ENCODE data around the gene CLCN7. TPM values are rescaled to one million over a fixed set of nuclear protein-coding genes. Genes with fewer than 3 reads are reported as not detected.

The CLCN7 gene
- polyA plus RNA-seq, 6 donors from 2014 or later: 48.6 to 92.2 (median 61.4) TPM

DNA sequence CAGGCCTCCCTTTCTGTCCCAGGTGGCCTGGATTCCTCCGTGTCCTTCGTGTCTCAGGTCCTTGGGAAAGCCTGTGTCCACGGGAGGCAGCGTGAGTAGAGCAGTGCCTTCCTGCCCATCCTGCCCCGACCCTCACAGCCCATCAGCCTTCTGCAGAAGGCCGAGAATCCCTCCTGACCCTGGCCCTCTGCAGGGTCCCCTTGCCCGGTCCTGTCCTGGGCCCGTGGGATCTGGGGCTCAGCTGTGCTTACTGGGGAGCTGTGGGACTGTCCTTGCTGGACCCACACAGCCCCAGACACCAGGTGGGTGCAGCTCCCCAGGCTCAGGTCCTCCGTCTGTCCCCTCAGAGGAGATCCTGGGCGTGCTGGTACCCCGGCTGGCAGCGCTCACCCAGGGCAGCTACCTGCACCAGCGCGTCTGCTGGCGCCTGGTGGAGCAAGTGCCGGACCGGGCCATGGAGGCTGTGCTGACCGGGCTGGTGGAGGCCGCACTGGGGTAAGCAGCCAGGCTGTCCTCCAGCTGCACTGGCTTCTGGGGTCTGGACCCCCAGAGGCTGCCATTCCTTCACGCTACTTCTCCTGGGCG is 22.3 kb upstream of the CLCN7 start:
- Mint-ChIP-seq H3K9me3 (no peaks in the 10 kb centered on the region), H3K36me3 (no peaks in the 10 kb centered on the region), H3K4me3 (peak overlapping the region in 3 of 8 donors; percentile 53 to 74 (median 61))

DNA sequence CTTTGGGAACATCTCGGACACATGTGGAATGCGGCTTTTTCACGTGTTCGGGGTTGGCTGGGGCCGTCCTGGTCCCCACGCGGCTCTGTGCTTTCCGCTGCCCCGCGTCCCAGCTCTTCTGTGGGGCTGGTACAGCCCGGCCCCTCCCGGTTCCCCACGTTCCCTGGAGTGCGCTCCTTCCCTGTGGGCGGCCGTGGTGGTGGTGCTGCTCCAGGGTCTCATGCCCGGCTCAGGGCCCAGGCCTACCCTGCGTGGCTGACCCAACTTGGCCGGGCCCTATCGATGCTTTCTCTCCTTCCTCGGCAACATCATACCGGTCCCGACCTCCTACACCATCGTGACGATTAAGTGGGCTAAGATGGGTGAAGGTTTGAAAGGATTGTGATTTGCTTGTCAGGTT is 21.6 kb upstream of the CLCN7 start:
- peaks cover 10 to 16% (median 13%) of the 10 kb centered on the region in 3 donors for H3K4me1 Mint-ChIP-seq
- H3K4me3 Mint-ChIP-seq: peak overlapping the region in 5 of 8 donors; percentile 35 to 74 (median 61)
- H3K36me3 Mint-ChIP-seq: no peaks in the 10 kb centered on the region
- ATAC-seq (ENCODE audit: low read depth in 2 of 2): no peak
- DNase-seq: no peak
- no peaks in the 10 kb centered on the region for H3K9me3 Mint-ChIP-seq
- H3K27ac Mint-ChIP-seq: no peak overlapping the region
- H3K27me3 Mint-ChIP-seq: no peaks in the 10 kb centered on the region

More for the DNA sequence above, 22.3 kb upstream of the CLCN7 start:
- Mint-ChIP-seq H3K27ac (peak overlapping the region in 1 of 6 donors; percentile 67), H3K27me3 (no peaks in the 10 kb centered on the region), H3K4me1 (peaks cover 10 to 11% (median 11%) of the 10 kb centered on the region in 3 donors)
- DNase-seq (no peak), ATAC-seq (ENCODE audit: low read depth in 2 of 2) (no peak)

DNA sequence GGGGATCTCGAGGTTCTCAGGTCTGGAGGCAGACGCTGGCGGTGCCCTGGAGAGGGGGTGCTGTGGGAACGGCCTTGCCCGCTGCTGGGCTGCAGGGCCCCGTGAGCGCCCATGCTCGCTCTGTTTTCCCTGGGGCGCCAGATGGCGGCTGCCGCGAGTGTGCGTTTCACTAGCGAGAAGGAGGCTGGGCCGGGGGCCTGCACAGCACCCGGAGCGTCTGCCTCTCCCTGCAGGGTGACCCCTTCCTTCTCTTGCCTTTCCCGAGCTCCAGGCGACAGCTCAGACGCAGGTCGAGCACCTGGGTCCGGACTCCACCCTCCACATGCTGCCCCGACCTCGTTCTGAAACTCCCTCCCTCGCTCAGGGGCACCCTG is 21.0 kb upstream of the CLCN7 start:
- Mint-ChIP-seq H3K27ac (no peak overlapping the region), H3K27me3 (no peaks in the 10 kb centered on the region), H3K4me1 (peaks cover 10 to 19% (median 13%) of the 10 kb centered on the region in 3 donors), H3K4me3 (peak overlapping the region in 3 of 8 donors; percentile 8 to 82 (median 53)), H3K36me3 (no peaks in the 10 kb centered on the region), H3K9me3 (no peaks in the 10 kb centered on the region)
- no peak for DNase-seq
- ATAC-seq (ENCODE audit: low read depth in 2 of 2): no peak

DNA sequence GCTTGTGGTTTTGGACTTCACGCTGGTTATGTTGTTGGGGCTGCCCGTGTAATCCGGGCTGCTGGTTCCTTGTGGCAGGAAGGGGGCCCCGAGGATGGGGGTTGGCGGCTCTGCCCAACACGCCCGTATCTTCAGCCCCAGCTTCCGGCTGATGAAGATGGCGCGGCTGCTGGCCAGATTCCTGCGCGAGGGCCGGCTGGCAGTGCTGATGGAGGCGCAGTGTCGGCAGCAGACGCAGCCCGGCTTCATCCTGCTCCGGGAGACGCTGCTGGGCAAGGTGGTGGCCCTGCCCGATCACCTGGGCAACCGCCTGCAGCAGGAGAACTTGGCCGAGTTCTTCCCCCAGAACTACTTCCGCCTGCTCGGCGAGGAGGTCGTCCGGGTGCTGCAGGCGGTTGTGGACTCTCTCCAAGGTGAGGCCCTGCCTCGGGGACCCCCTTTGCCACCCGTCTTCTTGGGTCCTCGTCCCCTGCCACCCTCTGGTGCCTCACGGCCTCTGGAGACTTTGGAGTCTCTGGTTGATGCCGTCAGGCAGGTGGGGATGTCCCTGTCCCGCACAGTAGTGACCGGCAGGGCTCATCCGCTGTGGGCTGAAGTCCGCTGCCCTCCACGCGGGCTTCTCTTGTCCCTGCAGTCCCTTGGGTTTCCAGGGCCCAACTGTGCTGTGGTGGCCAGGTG is 20.5 kb upstream of the CLCN7 start:
- DNase-seq (no peak), ATAC-seq (ENCODE audit: low read depth in 2 of 2) (no peak)
- H3K4me3 Mint-ChIP-seq: peak overlapping the region; percentile 8 to 98 (median 57)
- H3K9me3 Mint-ChIP-seq: no peaks in the 10 kb centered on the region
- no peaks in the 10 kb centered on the region for H3K27me3 Mint-ChIP-seq
- no peaks in the 10 kb centered on the region for H3K36me3 Mint-ChIP-seq
- peaks cover 10 to 19% (median 13%) of the 10 kb centered on the region in 3 donors for H3K4me1 Mint-ChIP-seq
- peak overlapping the region in 1 of 6 donors; percentile 29 for H3K27ac Mint-ChIP-seq

DNA sequence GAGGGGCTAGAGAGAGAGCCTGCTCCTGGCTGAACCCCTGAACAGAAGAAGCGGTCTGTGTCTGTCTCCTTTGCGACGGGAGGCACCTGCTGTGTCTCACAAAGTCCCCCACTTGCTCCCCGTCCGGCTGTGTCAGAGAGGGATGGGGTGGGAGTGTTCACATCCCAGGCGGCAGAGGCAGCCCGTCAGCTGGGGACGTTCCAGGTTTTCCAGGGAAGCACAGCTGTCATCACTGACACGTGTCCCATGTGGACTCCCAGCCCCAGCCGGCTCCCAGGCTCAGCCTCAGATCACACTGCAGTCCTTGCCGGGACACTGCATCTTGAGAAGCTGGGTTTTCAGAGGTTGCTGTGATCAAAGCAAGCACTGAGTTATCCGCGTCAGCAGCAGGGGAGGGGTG is 19.9 kb upstream of the CLCN7 start:
- no peak for ATAC-seq (ENCODE audit: low read depth in 2 of 2)
- H3K9me3 Mint-ChIP-seq: no peaks in the 10 kb centered on the region

DNA sequence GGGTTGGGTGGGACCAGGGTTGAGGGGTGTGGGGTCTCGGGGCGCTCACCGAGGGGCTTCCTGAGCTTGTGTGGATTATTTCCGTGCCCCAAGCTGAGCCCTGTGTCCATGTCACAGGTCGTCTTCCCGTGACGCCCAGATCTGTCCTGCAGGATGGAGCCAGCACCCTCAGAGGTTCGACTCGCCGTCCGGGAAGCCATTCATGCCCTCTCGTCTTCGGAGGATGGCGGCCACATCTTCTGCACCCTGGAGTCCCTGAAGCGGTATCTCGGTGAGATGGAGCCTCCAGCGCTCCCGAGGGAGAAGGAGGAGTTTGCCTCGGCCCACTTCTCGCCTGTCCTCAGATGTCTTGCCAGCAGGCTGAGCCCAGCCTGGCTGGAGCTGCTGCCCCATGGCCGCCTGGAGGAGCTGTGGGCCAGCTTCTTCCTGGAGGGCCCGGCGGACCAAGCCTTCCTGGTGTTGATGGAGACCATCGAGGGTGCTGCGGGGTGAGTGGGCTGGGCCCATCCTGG is 19.4 kb upstream of the CLCN7 start:
- Mint-ChIP-seq H3K4me3 (peak overlapping the region; percentile 86 to 99 (median 96)), H3K27ac (peak overlapping the region; percentile 54 to 100 (median 78)), H3K9me3 (no peaks in the 10 kb centered on the region), H3K4me1 (peaks cover 10 to 19% (median 13%) of the 10 kb centered on the region in 3 donors), H3K27me3 (no peaks in the 10 kb centered on the region), H3K36me3 (no peaks in the 10 kb centered on the region)
- no peak for DNase-seq
- no peak for ATAC-seq (ENCODE audit: low read depth in 2 of 2)

More for the DNA sequence above, 19.9 kb upstream of the CLCN7 start:
- Mint-ChIP-seq H3K27ac (peak overlapping the region in 1 of 6 donors; percentile 29), H3K4me3 (peak overlapping the region; percentile 61 to 99 (median 93)), H3K4me1 (peaks cover 10 to 19% (median 13%) of the 10 kb centered on the region in 3 donors), H3K27me3 (no peaks in the 10 kb centered on the region), H3K36me3 (no peaks in the 10 kb centered on the region)
- DNase-seq: no peak

DNA sequence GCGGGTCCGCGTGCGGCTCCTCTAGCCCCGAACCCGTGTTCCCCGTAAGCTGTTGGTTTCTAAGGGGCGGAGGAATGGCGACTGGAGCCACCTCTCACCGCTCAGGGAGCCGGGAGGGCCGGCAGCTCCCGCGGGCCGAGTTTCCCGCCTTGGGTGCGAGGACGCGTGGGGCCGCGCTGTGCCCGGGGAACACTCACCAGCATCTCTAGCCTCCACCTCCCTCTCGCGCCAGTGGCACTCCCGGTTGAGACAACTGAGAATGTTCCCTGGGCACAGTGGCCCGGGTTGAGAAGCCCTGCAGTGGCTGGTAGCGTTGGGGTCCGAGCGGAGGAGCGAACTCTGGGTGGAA is 18.9 kb upstream of the CLCN7 start:
- H3K36me3 Mint-ChIP-seq: no peaks in the 10 kb centered on the region
- H3K9me3 Mint-ChIP-seq: no peaks in the 10 kb centered on the region
- no peak for DNase-seq
- H3K4me3 Mint-ChIP-seq: peak overlapping the region; percentile 86 to 99 (median 96)
- H3K4me1 Mint-ChIP-seq: peaks cover 10 to 19% (median 13%) of the 10 kb centered on the region in 3 donors
- ATAC-seq (ENCODE audit: low read depth in 2 of 2): peak; percentile 3 to 18
- no peaks in the 10 kb centered on the region for H3K27me3 Mint-ChIP-seq
- H3K27ac Mint-ChIP-seq: peak overlapping the region in 4 of 6 donors; percentile 76 to 100 (median 98)

DNA sequence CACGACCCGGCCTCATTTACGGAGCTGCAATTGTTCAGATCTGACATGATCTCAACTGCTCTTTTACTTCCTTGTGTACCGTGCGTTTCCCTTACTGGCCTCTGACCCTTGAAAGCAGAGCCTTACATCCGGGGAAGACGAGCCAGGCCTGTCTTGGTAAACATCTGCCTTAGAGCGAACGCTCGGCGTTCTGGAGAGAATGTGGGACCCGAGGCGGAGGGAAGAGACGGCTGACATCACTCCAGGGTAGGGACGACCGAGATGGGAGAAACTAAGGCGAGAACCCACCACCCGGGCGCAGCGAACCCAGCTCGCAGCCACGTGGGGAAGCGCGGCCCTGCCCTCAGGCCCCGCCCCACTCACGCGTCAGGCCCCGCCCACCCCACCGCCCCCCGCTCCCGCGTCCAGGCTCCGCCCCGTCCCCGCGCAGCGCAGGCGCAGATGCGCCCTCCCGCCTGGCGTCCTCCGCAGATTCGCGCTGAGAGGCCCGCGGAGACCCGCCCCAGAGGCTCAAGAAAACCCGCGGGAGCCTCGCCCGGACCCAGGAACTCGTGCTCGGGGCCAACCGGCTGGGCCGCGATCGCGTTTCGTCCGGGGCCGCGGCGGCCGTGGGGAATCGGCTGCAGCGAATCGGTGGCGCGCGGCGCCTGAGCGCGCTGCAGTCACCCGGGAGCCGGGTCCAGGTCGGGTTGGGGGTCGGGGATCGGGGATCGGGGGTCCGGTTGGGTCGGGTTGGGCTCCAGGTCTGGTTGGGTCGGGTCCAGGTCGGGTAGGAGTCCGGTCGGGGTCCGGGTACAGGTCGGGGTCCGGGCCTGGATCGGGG is 18.3 kb upstream of the CLCN7 start, which contains the start of gene TELO2:
TELO2 (plus strand) TSS at position 438 of the 823 bp plus-strand sequence. CDS start 922 bp downstream, outside the sequence.
- peak within 1 kb of the TSS; percentile 86 to 99 (median 96) for H3K4me3 Mint-ChIP-seq
- no peaks in the 10 kb centered on the region for H3K27me3 Mint-ChIP-seq
- no peaks in the 10 kb centered on the region for H3K36me3 Mint-ChIP-seq
- peaks cover 13 to 22% (median 15%) of the 10 kb centered on the region in 3 donors for H3K4me1 Mint-ChIP-seq
- H3K9me3 Mint-ChIP-seq: no peaks in the 10 kb centered on the region
- peak; percentile 83 for DNase-seq
- peak within 1 kb of the TSS; percentile 97 to 100 (median 100) for H3K27ac Mint-ChIP-seq
- ATAC-seq (ENCODE audit: low read depth in 2 of 2): peak; percentile 85 to 88

DNA sequence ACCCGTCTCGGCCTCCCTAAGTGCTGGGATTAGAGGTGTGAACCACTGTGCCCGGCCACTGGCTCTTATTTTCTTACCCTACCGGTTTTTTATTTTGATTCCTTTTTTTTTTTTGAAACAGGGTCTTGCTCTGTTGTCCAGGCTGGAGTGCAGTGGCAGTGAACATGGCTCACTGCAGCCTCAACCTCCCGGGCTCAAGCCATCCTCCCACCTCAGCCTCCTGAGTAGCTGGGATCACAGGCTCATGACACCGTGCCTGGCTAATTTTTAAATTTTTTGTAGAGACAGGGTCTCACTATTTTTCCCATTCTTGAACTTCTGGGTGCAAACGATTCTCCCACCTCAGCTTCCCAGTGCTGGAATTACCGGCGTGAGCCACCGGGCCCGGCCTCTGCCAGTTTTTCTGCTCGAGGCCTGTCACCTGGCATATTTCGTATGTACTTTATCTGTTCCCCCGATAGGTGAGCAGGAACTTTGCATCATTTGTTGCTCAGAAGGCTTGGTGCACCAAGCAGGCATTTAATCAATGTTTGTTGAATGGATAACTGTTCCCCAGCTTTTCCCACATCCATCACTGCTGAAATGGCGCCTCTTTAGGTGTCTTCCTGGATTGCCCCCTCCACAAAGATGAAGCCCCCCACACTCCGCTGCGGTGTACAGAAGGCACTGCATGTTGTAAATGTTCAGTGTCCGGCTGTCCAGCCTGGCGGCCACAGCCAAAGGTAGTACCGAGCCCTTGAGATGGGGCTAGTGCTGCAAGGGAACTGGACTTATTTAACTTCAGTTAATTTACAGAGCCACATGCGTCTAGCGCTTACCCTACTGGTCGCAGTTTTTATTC is 17.5 kb upstream of the CLCN7 start:
- ATAC-seq (ENCODE audit: low read depth in 2 of 2) (no peak), DNase-seq (no peak)
- Mint-ChIP-seq H3K36me3 (no peaks in the 10 kb centered on the region), H3K27ac (peak overlapping the region; percentile 97 to 100 (median 100)), H3K9me3 (no peaks in the 10 kb centered on the region), H3K4me3 (peak overlapping the region; percentile 86 to 99 (median 96)), H3K27me3 (no peaks in the 10 kb centered on the region), H3K4me1 (peaks cover 13 to 22% (median 15%) of the 10 kb centered on the region in 3 donors)

DNA sequence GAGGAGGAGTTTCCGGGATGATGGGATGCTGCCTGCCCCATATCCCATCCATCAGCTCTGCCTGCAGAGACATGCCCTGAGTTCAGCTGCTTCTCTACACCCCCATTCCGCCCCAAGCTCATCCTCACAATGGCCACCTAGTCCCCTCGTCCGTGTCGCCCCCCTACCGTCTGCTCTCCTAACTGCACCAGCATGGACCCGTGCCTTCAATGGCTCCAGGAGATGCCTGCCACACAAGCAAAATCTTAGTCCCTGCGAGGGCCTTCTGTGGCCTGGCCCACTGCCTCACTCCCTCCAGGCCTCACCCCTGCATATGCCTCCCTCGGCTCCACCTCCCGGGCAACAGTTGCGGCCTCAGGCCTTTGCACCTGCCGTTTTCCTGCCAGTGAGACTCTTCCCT is 16.5 kb upstream of the CLCN7 start:
- peak overlapping the region in 4 of 8 donors; percentile 19 to 89 (median 62) for H3K4me3 Mint-ChIP-seq
- H3K4me1 Mint-ChIP-seq: peaks cover 13 to 22% (median 15%) of the 10 kb centered on the region in 3 donors

DNA sequence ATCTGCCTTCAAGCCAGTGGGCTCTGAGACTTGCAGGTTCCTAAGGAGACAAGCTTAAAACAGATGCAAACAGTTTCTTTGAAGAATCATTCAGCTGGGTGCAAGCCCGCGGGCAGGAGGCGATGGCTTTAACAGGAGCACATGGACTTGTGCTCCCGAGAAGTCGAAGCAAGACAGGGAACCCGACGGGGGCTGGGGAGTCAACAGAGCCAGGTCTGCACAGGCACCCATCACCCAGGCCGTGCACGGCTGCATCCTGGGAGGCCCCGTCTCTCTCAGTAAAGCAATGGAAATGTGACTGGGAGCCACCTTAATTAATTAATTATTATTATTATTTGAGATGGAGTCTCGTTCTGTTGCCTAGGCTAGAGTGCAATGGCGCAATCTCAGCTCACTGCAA is 14.2 kb upstream of the CLCN7 start:
- Mint-ChIP-seq H3K27ac (peak overlapping the region in 2 of 6 donors; percentile 18 to 56), H3K4me1 (peaks cover 13 to 23% (median 19%) of the 10 kb centered on the region in 3 donors), H3K9me3 (no peaks in the 10 kb centered on the region), H3K36me3 (no peaks in the 10 kb centered on the region), H3K27me3 (no peaks in the 10 kb centered on the region), H3K4me3 (no peak overlapping the region)
- no peak for DNase-seq
- ATAC-seq (ENCODE audit: low read depth in 2 of 2): no peak

More for the DNA sequence above, 16.5 kb upstream of the CLCN7 start:
- no peaks in the 10 kb centered on the region for H3K36me3 Mint-ChIP-seq
- no peak for ATAC-seq (ENCODE audit: low read depth in 2 of 2)
- peak overlapping the region in 4 of 6 donors; percentile 33 to 99 (median 84) for H3K27ac Mint-ChIP-seq
- H3K27me3 Mint-ChIP-seq: no peaks in the 10 kb centered on the region
- no peaks in the 10 kb centered on the region for H3K9me3 Mint-ChIP-seq
- DNase-seq: no peak

DNA sequence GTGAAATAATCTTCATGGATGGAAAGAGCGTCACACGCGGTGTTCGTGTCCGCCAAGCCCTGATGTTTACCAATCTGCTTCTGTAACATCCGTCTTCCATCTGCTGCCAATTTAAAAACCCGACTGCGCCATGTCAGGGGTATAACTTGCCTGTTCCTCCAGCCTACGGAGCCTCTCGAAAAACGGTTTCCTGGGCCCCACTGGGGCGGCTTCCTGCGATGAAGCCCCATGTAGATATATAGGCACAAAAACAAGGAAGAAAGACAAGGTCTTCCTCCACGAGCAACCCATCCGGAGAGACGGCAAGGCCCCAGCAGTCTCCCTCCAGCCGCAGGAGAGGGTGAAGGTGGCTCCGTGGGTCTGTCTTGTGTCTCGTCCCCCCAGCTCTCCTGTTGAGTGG is 13.8 kb upstream of the CLCN7 start, which contains the start of gene PTX4:
PTX4 (minus strand) TSS at position 326 of the 400 bp plus-strand sequence; CDS start at position 291, 35 bp downstream.
- Mint-ChIP-seq H3K4me1 (peaks cover 13 to 22% (median 19%) of the 10 kb centered on the region in 3 donors), H3K4me3 (peak within 1 kb of the TSS in 1 of 8 donors; percentile 57), H3K27me3 (no peaks in the 10 kb centered on the region), H3K9me3 (no peaks in the 10 kb centered on the region), H3K27ac (peak within 1 kb of the TSS in 4 of 6 donors; percentile 8 to 56 (median 31)), H3K36me3 (no peaks in the 10 kb centered on the region)
- ATAC-seq (ENCODE audit: low read depth in 2 of 2) (no peak), DNase-seq (no peak)
